Effector memory CD8-positive, alpha-beta T cell (primary cell): ENCODE results near the gene HOXB5.

Experiments
- ATAC-seq: fragments of 150-1000 bp; cut with Tn5 transposase; replicated peaks from 2 replicates; pipeline ENCODE4 v1.10.0; 2021; ENCODE audit warnings: mild to moderate bottlenecking, moderate library complexity
- DNase-seq, 3 experiments: peaks; one replicate each; pipeline ENCODE4 v3.0.0; 2021
- H3K27ac Mint-ChIP-seq, 2 donors: one replicate each; pipeline ENCODE4 v1.8.0; 2022; ENCODE audit warnings: mild to moderate bottlenecking in 2 of 2, mixed read lengths in 2 of 2, moderate library complexity in 2 of 2
- H3K27me3 Mint-ChIP-seq, 2 donors: one replicate each; pipeline ENCODE4 v1.8.0; 2022; ENCODE audit warnings: mixed read lengths in 2 of 2
- H3K36me3 Mint-ChIP-seq: one replicate; pipeline ENCODE4 v1.8.0; 2022; ENCODE audit warnings: mild to moderate bottlenecking, moderate library complexity, mixed read lengths; ENCODE audit not compliant: insufficient read depth
- H3K4me1 Mint-ChIP-seq, 2 donors: one replicate each; pipeline ENCODE4 v1.8.0; 2022; ENCODE audit warnings: low read depth in 2 of 2, mixed read lengths in 2 of 2
- H3K4me3 Mint-ChIP-seq, 2 donors: one replicate each; pipeline ENCODE4 v1.8.0; 2022; ENCODE audit warnings: mild to moderate bottlenecking in 2 of 2, mixed read lengths in 2 of 2, moderate library complexity in 2 of 2
- H3K9me3 Mint-ChIP-seq, 2 donors: one replicate each; pipeline ENCODE4 v1.8.0; 2022; ENCODE audit warnings: mixed read lengths in 2 of 2

HOXB5 gene

GRCh38 chr17:48553190-48553547, 40.4 kb downstream of the HOXB5 start:
- Mint-ChIP-seq H3K36me3 (peaks cover 3% of the 10 kb centered on the region), H3K4me1 (no peaks in the 10 kb centered on the region), H3K9me3 (no peaks in the 10 kb centered on the region), H3K4me3 (no peak overlapping the region), H3K27ac (no peak overlapping the region), H3K27me3 (no peaks in the 10 kb centered on the region)
- DNase-seq (no peak), ATAC-seq (no peak)

- Mint-ChIP-seq H3K27me3 (no peaks in the 10 kb centered on the region), H3K4me1 (no peaks in the 10 kb centered on the region), H3K27ac (no peak overlapping the region), H3K36me3 (peaks cover 3% of the 10 kb centered on the region), H3K4me3 (no peak overlapping the region), H3K9me3 (no peaks in the 10 kb centered on the region)
- no peak for DNase-seq
- ATAC-seq = no peak
These were observed 41.0 kb downstream of the HOXB5 start for GRCh38 chr17:48552466-48553189.

DNA sequence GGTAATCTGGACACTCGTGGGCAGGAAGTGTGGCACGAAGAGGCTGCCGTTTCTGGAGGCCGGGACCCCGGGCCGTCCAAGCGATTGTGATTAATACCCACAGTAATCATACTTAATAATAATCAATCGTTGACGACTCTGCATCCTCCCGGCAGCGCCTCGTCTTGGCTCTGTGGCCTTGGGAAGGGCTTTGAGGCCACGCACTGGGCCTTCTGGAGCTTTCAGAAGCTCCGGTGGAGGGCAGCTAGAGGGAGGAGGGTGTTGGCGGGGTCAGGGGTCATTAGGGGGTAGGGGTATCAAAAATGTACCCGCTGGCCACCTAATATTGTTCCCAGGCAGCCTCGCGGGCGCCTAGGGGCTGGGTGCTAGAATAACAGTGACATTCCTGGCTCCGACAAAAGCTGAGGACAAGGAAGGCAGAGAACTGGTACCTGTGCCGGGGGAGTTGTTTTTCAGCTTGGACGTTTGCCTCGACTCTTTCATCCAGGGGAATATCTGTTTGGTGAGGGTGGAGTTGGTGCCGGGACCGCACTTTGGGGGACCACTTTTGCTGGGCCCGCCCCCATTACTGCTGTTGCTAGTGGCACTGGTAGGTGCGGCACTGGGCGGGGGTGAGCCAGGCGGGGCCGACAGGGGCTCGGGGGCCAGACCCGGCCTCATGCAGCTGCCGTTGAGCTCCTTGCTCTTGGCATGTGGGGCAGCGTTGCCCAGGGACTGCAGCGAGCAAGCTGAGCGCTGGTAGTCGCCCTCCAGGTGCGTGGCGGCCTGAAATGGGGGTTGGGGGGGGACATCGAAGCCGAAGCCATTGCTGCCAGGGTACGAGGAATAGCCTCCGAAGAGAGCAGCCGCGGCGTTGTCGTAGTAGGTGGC, 41.7 kb downstream of the HOXB5 start:
- peaks cover 3% of the 10 kb centered on the region for H3K36me3 Mint-ChIP-seq
- no peaks in the 10 kb centered on the region for H3K27me3 Mint-ChIP-seq
- H3K9me3 Mint-ChIP-seq = no peaks in the 10 kb centered on the region
- no peak overlapping the region for H3K4me3 Mint-ChIP-seq
- ATAC-seq (no peak), DNase-seq (no peak)
- H3K4me1 Mint-ChIP-seq = no peaks in the 10 kb centered on the region
- no peak overlapping the region for H3K27ac Mint-ChIP-seq

DNA sequence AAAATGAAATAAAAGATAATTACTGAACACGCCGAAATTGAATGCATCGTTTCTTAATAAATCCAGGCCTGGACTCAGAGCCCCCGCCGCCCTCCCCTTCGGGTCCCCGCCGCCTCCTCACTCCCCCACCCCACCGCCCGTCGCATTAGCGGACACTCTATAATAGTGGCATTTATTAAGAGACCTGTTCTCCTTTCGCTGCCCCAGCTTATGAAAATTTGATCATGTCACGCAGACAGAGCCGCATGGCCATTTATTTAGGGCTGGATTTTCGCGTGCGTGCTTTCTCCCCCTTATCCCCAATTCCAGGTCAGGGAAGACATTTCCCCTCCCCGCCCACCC, 42.4 kb downstream of the HOXB5 start:
- no peaks in the 10 kb centered on the region for H3K4me1 Mint-ChIP-seq
- H3K4me3 Mint-ChIP-seq = no peak overlapping the region
- H3K27ac Mint-ChIP-seq = no peak overlapping the region
- no peaks in the 10 kb centered on the region for H3K9me3 Mint-ChIP-seq
- H3K36me3 Mint-ChIP-seq = peaks cover 6% of the 10 kb centered on the region
- H3K27me3 Mint-ChIP-seq = peaks cover 0 to 2% of the 10 kb centered on the region in 2 donors
- ATAC-seq (no peak), DNase-seq (no peak)

DNA sequence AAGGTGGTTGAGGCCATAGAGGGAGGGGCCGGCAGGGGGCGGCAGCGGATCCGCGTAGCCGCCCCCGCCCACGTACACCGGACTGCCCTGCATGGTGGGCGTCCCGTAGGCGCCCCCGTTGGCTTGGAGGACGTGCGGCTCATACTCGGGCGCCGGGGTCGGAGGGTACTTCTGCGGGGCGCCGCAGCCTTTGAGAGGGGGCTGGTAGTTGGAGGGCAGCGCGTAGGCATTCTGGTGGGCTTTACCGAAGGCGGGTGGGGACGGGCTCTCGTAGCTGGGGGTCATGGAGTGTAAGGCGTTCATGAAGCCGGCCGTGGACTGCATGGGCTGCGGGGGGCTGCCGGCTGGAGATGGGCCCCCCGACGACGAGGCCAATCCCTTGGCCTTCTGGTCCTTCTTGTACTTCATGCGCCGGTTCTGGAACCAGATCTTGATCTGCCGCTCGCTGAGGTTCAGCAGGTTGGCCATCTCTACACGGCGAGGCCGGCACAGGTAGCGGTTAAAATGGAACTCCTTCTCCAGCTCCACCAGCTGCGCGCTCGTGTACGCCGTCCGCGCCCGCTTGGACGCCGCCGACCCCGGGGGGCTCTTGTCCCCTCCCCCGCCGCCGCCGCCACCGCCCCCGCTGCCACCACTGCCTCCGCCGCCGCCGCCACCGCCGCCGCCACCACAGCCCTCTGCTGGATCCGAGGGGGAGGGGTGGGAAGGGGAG, 42.9 kb downstream of the HOXB5 start:
- H3K27me3 Mint-ChIP-seq = peaks cover 0 to 6% of the 10 kb centered on the region in 2 donors
- no peaks in the 10 kb centered on the region for H3K9me3 Mint-ChIP-seq

DNA sequence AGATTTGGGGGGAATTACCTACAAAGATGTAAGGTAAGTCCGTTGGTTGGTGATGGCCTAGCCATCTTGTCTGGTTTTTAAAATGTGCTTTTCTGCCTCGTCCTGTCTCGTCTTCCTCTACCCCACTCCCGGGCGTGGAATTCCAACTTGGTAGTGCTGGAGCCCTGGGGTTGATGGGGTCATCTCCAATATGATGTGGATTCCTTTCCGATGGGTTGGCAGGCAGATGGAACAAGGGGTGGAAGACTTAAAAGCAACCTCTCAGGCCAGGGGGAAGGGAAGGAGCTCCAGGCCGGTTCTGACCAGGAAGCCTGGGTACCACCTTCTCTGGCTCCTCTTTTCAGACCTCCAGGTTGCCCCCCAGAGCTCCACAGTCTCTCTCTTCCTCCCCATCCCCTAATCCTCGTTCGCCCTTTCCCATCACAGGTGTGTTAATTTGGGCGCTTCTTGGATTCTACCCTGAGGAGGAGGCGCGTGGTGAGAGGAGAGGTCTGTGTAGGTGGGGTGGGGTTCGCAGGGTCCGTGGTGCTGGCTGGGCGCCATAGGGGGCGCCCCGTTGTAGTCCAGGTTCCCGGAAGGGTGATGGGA, 43.6 kb downstream of the HOXB5 start:
- Mint-ChIP-seq H3K36me3 (peaks cover 6% of the 10 kb centered on the region), H3K4me3 (no peak overlapping the region), H3K27me3 (peaks cover 0 to 6% of the 10 kb centered on the region in 2 donors), H3K9me3 (no peaks in the 10 kb centered on the region), H3K4me1 (no peaks in the 10 kb centered on the region), H3K27ac (no peak overlapping the region)
- DNase-seq (no peak), ATAC-seq (no peak)

More for the DNA sequence above, 42.9 kb downstream of the HOXB5 start:
- DNase-seq = no peak
- ATAC-seq = no peak
- Mint-ChIP-seq H3K4me3 (no peak overlapping the region), H3K27ac (no peak overlapping the region), H3K4me1 (no peaks in the 10 kb centered on the region), H3K36me3 (peaks cover 6% of the 10 kb centered on the region)

GRCh38 chr17:48549281-48549630, 44.3 kb downstream of the HOXB5 start:
- no peak for ATAC-seq
- Mint-ChIP-seq H3K27me3 (peaks cover 2 to 7% of the 10 kb centered on the region in 2 donors), H3K27ac (no peak overlapping the region), H3K4me1 (peaks cover 0 to under 1% of the 10 kb centered on the region in 2 donors), H3K36me3 (peaks cover 5% of the 10 kb centered on the region), H3K4me3 (no peak overlapping the region), H3K9me3 (no peaks in the 10 kb centered on the region)
- no peak for DNase-seq

GRCh38 chr17:48548523-48549280, 44.9 kb downstream of the HOXB5 start:
- H3K9me3 Mint-ChIP-seq = no peaks in the 10 kb centered on the region
- no peak overlapping the region for H3K4me3 Mint-ChIP-seq
- peaks cover 2% of the 10 kb centered on the region for H3K36me3 Mint-ChIP-seq
- ATAC-seq = no peak
- H3K27me3 Mint-ChIP-seq = peaks cover 8 to 12% of the 10 kb centered on the region in 2 donors
- H3K4me1 Mint-ChIP-seq = peaks cover 4% of the 10 kb centered on the region in 2 donors
- no peak for DNase-seq
- H3K27ac Mint-ChIP-seq = no peak overlapping the region

DNA sequence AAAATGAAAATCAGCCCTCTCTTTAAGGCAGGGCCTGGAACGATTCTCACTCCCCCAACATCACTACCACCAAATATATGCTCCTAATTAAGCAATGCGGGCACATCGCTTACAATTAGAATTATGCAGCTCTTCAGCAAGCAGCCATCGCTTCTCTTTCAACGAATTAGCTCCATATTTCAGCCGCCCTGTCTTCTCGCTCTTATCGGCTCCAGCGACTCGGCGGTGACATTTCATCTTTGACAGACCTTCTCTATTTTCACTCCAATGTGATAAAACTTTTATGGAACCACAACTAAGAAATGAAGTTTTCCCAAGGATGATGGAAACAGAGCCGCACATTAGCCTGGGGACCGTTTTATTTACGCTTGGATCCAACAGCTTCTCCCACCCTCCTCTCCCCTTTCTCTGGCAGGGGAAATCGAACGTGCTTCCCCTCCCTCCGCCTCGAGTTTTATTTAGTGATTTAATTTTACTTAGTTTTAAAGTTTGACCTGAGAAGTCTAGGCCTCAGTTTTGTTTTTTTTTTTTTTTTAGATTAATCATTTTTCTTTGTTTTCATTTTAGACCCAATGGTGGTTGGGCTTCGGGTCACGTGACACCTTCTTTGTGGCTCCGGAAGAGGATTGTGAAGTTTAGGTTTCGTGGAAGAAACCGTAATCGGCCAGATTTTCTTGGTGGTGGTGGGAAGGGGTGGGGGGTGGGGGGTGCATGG, 45.6 kb downstream of the HOXB5 start:
- H3K27me3 Mint-ChIP-seq = peaks cover 15 to 17% of the 10 kb centered on the region in 2 donors
- H3K9me3 Mint-ChIP-seq = no peaks in the 10 kb centered on the region
- peaks cover 5 to 7% of the 10 kb centered on the region in 2 donors for H3K4me1 Mint-ChIP-seq
- DNase-seq (no peak), ATAC-seq (no peak)
- H3K27ac Mint-ChIP-seq = no peak overlapping the region
- no peak overlapping the region for H3K4me3 Mint-ChIP-seq
- H3K36me3 Mint-ChIP-seq = peaks cover 2% of the 10 kb centered on the region

- Mint-ChIP-seq H3K4me3 (no peak overlapping the region), H3K27ac (no peak overlapping the region), H3K4me1 (peaks cover 12% of the 10 kb centered on the region in 2 donors), H3K36me3 (peaks cover 2% of the 10 kb centered on the region), H3K9me3 (no peaks in the 10 kb centered on the region), H3K27me3 (peaks cover 23 to 25% of the 10 kb centered on the region in 2 donors)
- ATAC-seq (no peak), DNase-seq (no peak)
These were observed 46.4 kb downstream of the HOXB5 start for GRCh38 chr17:48546924-48547807.

DNA sequence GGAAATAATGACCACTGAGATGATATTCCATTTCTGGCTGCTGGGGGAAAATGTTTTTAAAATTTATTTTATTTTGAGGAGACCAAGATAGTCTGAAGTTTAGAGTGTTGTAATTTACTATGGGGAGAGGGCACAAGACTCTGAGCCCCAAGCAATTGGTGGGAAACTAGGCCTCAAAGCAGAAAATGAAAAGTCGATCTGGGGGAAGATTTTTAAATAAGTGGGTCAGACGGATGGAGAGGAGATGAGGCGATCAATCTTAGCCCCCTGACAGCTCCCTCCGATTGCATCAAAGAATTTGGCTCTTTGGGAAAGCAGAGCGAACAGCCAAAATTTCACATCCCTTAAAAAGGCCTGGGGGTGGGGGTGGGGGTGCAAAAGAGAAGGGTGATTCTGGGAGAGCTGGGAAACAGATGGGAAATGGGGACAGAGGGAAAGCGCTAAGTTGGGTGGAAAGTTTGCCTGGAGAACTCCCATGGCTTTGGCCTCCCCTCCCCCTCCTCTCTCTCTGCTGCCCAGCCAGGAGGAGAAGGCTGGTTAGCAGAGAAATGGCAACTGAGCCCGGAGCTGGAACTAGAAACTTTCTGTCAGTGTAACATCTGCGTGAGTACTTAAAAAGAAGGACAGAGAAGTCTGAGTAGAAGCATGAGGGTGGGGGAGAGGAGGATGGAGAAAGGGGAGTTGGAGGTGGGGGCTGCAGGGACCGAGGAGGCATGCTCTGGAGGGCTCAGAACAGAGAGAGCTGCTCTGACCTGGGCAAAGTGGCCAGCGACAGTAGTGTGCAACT, 47.2 kb downstream of the HOXB5 start:
- Mint-ChIP-seq H3K4me3 (no peak overlapping the region), H3K27ac (no peak overlapping the region), H3K4me1 (peaks cover 16 to 17% of the 10 kb centered on the region in 2 donors), H3K27me3 (peaks cover 31 to 33% of the 10 kb centered on the region in 2 donors), H3K36me3 (peaks cover 6% of the 10 kb centered on the region), H3K9me3 (no peaks in the 10 kb centered on the region)
- ATAC-seq (no peak), DNase-seq (no peak)
